Heart left ventricle (tissue), 16 donors: Measurements from ENCODE around the gene SYNM. TPM values are rescaled to one million over a fixed set of nuclear protein-coding genes. Genes with fewer than 3 reads are reported as not detected.

Source experiments
- ATAC-seq, 4 donors: fragments of 200-7000 bp; cut with Tn5 transposase; one replicate each; pipeline ENCODE4 v1.9.1; 2020 to 2022; ENCODE audit warnings: moderate library complexity in 4 of 4, mild to moderate bottlenecking in 3 of 4, moderate number of reproducible peaks in 1 of 4
- DNase-seq, 5 donors: peaks; one replicate each; pipeline ENCODE4 v3.0.0-alpha.2; 2020
- H3K27ac ChIP-seq, 12 donors: fragments of 200-600 bp; sonication (generic) in 4 of 12; one replicate each; pipeline versions ENCODE4 v1.5.0 to v1.8.0; 2016 to 2022; ENCODE audit warnings: mild to moderate bottlenecking in 2 of 12
- H3K27me3 ChIP-seq, 9 donors: fragments of 200-600 bp; sonication (generic) in 2 of 9; one replicate each; pipeline versions ENCODE4 v1.5.1 to v1.8.0; 2016 to 2022; ENCODE audit warnings: mild to moderate bottlenecking in 3 of 9
- H3K36me3 ChIP-seq, 9 donors: fragments of 200-600 bp; sonication (generic) in 2 of 9; one replicate each; pipeline versions ENCODE4 v1.5.0 to v1.8.0; 2018 to 2022; ENCODE audit warnings: mild to moderate bottlenecking in 2 of 9
- H3K4me1 ChIP-seq, 12 donors: fragments of 200-600 bp; sonication (generic) in 4 of 12; one replicate each; pipeline versions ENCODE4 v1.5.0 to v1.8.0; 2016 to 2022; ENCODE audit warnings: mild to moderate bottlenecking in 3 of 12
- H3K4me3 ChIP-seq, 12 donors: fragments of 200-600 bp; sonication (generic) in 4 of 12; one replicate each; pipeline versions ENCODE4 v1.5.0 to v1.8.0; 2017 to 2022; ENCODE audit warnings: mild to moderate bottlenecking in 9 of 12, moderate library complexity in 4 of 12
- H3K9me3 ChIP-seq, 12 donors: fragments of 200-600 bp; sonication (generic) in 4 of 12; one replicate each; pipeline versions ENCODE4 v1.5.0 to v1.8.0; 2016 to 2022; ENCODE audit warnings: mild to moderate bottlenecking in 1 of 12
- POLR2A ChIP-seq, 2 donors: fragments of 450-650 bp; IDR thresholded peaks; one replicate each; pipeline ENCODE4 v1.6.1; 2017; ENCODE audit warnings: antibody characterized with exemption in 2 of 2, mild to moderate bottlenecking in 2 of 2, moderate library complexity in 2 of 2
- WGBS, 4 donors: extraction: QIAGEN DNeasy Blood & Tissue Kit in 2 of 4; methylation state at CpG; one replicate each; pipeline versions ENCODE4 v1.1.5 to v1.1.7; 2013 to 2018; 5-methylcytosine and 5-hydroxymethylcytosine counted together
- intact Hi-C, 10 donors: fragments of 100-400 bp; cut with DNase I; formaldehyde crosslinking; loops; one replicate each; pipeline versions ENCODE4 v1.11.1 to v1.14.2; 2022
- polyA plus RNA-seq, 2 donors: library from polyadenylated mRNA; stranded (reverse); fragments of 200-250 nt; gene quantifications; one replicate each; pipeline ENCODE4 v1.2.3, GENCODE V29; 2013
- total RNA-seq, 9 donors: library from RNA; depleted of rRNA in 2 of 9; stranded (reverse); fragments of >200 nt in 2 of 9; fragmentation: NEBNext Ultra II Directional in 3 of 9; extraction: Animal tissue kit (Norgen Biotek cat#: 25700) in 3 of 9; gene quantifications; one replicate each; pipeline versions ENCODE4 v1.1.0 to v1.2.4, GENCODE V29; 2016 to 2023
- TF ChIP-seq, protein P1 (sequence below), 12 donors: fragments of 200-600 bp; sonication (generic) in 4 of 12; IDR thresholded peaks; one replicate each; pipeline versions ENCODE4 v1.5.0 to v1.8.0; 2018 to 2022; ENCODE audit warnings: antibody characterized with exemption in 12 of 12, mild to moderate bottlenecking in 5 of 12
- donor health status: ischemic (EF 13 %, LVEDD 7.1; RV severe dilation, severe dysfunction).
- donor health status: healthy with polysubstance abuse.
- donor health status: DM: no; HTN: yes; CAD: no.
- donor health status: DM: no; HTN: no; CAD: no.
- donor health status: ischemic (EF 25% LVEDD 6.9; RV normal size, moderate dysfunction).
- donor health status: ischemic (EF 25% LVEDD 5.7; RV mildly dilated, moderate dysfunction).
- donor health status: healthy.
- donor health status: DM: yes; HTN: yes; CAD: no.
- donor health status: ischemic (EF 35%, LVEDD 5.7; RV mildly dilated, moderate dysfunction).
- donor health status: nonischemic (EF 11% LVEDD 7.7; RV severe dilation, severe dysfunction).
- donor health status: DM: yes; HTN: yes; CAD: no.
- donor health status: PGD.
- donor health status: ischemic (EF 29% LVEDD 5.4; RV normal size, mild dysfunction).
- donor health status: nonischemic (EF 23%, LVEDD 6.1; RV moderate dilation, normal function).

SYNM gene
- total and polyA plus RNA-seq, 11 donors = 113 to 455 (median 262) TPM

DNA sequence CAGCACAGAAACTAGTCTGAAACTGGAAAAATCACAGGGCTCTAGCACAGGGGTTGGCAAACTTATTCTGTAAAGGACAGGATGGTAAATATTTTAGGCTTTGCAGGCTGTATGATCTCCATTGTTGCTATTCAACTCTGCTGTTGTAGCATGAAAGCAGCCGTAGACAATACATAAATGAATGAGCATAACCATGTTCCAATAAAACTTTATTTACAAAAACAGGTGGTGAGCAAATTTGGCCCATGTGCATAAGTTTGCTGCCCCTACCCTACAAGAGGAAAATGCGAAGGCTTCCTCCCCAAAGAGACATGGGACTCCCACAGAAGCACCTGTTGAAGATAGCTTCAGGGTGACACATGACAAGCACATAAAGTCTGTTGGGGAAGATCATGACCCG is 59.2 kb downstream of the SYNM start:
- Histone ChIP-seq H3K27me3 (no peaks in the 10 kb centered on the region), H3K27ac (peak overlapping the region in 1 of 12 donors; percentile 94), H3K4me3 (no peak overlapping the region), H3K4me1 (peaks cover 0 to 25% (median 3%) of the 10 kb centered on the region in 12 donors), H3K36me3 (peaks cover 0 to 57% (median 12%) of the 10 kb centered on the region in 9 donors), H3K9me3 (no peaks in the 10 kb centered on the region)
- DNase-seq (no peak), ATAC-seq (no peak)
- intact Hi-C loops = loop anchor here in 1 of 10 donors (1.0 kb wide), 1 partner anchor 9 kb away; no protein-coding TSS in a partner anchor
- TF ChIP-seq POLR2A (IDR thresholded peaks at IDR 0.05) = no peak
- TF ChIP-seq, protein P1, sequence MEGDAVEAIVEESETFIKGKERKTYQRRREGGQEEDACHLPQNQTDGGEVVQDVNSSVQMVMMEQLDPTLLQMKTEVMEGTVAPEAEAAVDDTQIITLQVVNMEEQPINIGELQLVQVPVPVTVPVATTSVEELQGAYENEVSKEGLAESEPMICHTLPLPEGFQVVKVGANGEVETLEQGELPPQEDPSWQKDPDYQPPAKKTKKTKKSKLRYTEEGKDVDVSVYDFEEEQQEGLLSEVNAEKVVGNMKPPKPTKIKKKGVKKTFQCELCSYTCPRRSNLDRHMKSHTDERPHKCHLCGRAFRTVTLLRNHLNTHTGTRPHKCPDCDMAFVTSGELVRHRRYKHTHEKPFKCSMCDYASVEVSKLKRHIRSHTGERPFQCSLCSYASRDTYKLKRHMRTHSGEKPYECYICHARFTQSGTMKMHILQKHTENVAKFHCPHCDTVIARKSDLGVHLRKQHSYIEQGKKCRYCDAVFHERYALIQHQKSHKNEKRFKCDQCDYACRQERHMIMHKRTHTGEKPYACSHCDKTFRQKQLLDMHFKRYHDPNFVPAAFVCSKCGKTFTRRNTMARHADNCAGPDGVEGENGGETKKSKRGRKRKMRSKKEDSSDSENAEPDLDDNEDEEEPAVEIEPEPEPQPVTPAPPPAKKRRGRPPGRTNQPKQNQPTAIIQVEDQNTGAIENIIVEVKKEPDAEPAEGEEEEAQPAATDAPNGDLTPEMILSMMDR (IDR thresholded peaks at IDR 0.05) = no peak
- WGBS, 4 donors = 93 to 97% (median 95%) methylated on average over 3 of the region's 3 CpGs

DNA sequence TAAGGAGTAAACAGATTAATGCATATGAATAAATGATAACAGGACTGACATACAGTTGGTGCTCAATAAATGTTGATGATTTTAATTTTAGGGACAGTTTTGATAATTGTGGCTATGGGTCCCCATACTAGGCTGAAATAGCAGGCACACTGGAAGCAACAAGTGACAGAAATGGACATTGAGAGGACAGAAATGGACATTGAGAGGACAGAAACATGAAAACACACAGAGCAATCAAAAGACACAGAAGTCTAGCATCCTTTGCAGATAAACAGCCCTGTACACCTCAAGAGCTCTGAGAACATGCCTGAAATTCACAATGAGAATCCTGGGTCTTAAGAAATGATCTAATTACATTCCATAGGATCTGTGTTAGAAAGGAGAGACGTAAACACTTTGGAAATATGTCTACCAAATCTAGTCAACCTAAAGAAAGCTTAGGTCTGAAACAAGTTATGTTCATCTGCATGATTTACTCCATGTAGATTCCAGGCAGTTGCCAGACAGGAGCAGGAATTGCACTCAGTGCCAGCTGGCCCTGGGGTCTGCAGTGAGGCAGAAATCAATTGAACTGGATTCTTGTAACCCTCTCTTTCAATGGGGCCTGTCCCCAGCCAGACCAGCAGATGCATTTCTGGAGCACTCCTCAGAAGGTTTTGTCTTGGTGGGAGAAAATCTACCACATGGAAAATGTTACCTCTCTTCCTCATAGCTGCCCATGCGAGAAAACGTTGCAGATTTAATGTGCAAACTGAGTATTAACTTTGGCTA is 60.3 kb downstream of the SYNM start:
- WGBS, 4 donors = 93 to 97% (median 95%) methylated on average over 3 of the region's 3 CpGs
- DNase-seq (no peak), ATAC-seq (no peak)
- intact Hi-C loops = loop anchor here in 1 of 10 donors (5.0 kb wide), 1 partner anchor 58 kb away; the partner anchor contains the start of gene SYNM
- Histone ChIP-seq H3K36me3 (peaks cover 0 to 49% (median 12%) of the 10 kb centered on the region in 9 donors), H3K4me3 (no peak overlapping the region), H3K4me1 (peaks cover 0 to 34% (median 12%) of the 10 kb centered on the region in 12 donors), H3K9me3 (no peaks in the 10 kb centered on the region), H3K27me3 (no peaks in the 10 kb centered on the region), H3K27ac (peak overlapping the region in 1 of 12 donors; percentile 94)
- no peak for TF ChIP-seq POLR2A (IDR thresholded peaks at IDR 0.05)
- TF ChIP-seq, protein P1 (IDR thresholded peaks at IDR 0.05) = no peak

DNA sequence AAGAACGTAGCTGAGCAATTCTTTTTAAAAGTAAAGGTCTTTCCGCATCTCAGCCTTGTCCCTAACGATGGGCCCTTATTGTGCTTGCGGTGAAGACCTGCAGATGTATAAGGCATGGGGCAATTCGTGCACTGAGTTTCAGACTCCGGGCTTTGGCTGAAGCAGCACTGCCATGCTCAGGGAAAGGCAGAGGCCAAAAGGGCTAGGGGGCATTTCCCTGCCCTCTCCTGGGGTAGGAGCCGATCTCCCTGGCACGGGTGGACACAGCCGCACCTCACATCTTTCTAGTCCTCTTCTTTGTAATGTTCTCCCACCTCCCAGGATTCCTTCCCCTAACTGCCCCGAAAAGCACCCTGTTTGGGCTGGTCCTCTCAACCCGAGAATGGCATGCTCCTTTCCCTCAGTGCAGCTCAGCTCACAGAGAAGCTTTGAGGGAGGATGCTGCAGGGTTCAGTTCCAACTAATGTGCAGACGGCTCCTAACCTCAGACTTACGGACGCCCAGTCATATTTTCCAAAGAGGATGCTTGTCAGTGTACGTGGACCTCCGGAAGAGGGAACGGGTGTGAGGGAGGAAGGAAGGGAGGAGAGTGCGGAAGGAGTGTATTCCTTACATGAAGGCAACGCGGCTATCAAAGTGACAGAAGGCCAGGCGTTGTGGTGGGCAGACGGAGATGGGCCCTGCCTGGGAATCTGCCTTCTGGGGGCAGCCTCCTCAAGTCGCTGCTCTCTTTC is 61.2 kb downstream of the SYNM start:
- ATAC-seq (peak in 1 of 4 donors; percentile 14), DNase-seq (no peak)
- H3K4me3 ChIP-seq = no peak overlapping the region
- intact Hi-C loops = loop anchor here in 1 of 10 donors (5.0 kb wide), 1 partner anchor 59 kb away; the partner anchor contains the start of gene SYNM
- 79 to 88% (median 81%) methylated on average over 23 of the region's 23 CpGs for WGBS, 4 donors
- H3K27me3 ChIP-seq = no peaks in the 10 kb centered on the region
- no peaks in the 10 kb centered on the region for H3K9me3 ChIP-seq
- H3K36me3 ChIP-seq = peaks cover 0 to 50% (median 13%) of the 10 kb centered on the region in 9 donors
- TF ChIP-seq, protein P1 (IDR thresholded peaks at IDR 0.05) = no peak
- TF ChIP-seq POLR2A (IDR thresholded peaks at IDR 0.05) = no peak
- peaks cover 0 to 43% (median 16%) of the 10 kb centered on the region in 12 donors for H3K4me1 ChIP-seq
- H3K27ac ChIP-seq = peak overlapping the region in 1 of 12 donors; percentile 94

DNA sequence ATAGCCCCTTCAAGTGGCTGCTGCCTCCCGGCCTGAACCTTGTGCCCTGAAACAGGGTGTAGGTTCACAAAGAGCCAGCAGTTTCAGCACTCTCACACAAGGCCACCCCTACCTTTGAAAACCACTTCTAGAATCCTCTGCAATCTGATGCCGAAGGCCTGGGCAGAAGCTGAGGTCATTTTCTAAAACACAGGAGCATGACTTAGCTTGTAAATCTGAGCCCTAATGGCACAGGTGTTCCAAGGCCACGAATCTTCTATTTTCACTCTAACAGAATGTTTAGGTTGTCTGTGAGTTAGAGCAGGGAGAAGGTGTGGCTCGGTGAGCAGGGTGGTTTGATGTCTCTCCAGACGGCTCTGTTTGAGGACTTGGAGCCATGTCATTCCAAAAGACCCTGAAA is 62.3 kb downstream of the SYNM start:
- Histone ChIP-seq H3K9me3 (no peaks in the 10 kb centered on the region), H3K36me3 (peaks cover 0 to 53% (median 10%) of the 10 kb centered on the region in 9 donors), H3K4me1 (peaks cover 0 to 44% (median 16%) of the 10 kb centered on the region in 12 donors), H3K27me3 (no peaks in the 10 kb centered on the region), H3K27ac (peak overlapping the region in 2 of 12 donors; percentile 29 to 94), H3K4me3 (no peak overlapping the region)
- 68 to 89% (median 83%) methylated on average over 5 of the region's 5 CpGs for WGBS, 4 donors
- DNase-seq = no peak
- no peak for TF ChIP-seq POLR2A (IDR thresholded peaks at IDR 0.05)
- TF ChIP-seq, protein P1 (IDR thresholded peaks at IDR 0.05) = no peak
- intact Hi-C loops = loop anchor here in 1 of 10 donors (5.0 kb wide), 1 partner anchor 60 kb away; the partner anchor contains the start of gene SYNM
- ATAC-seq = no peak
